ENCODE results near the gene USP32.

DNA sequence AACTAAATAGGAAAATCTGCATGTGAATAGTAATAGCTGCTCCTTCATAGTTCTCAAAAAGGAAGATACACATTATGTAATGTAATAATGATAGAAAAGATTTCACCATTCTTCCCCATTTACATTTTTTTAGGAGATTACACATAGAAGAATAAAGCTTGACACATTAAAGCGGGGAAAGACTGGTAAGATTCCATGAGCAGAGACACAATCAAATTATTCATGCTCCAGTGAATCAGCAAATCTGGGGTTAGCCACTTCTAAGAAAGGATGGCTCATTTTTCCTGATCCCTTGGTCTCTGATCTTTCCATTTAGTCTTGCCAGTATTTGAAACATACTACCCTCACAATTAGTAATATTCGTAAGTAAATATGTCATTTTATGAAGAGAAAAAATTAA is 160.2 kb downstream of the USP32 start:
- TF ChIP-seq, protein P1, sequence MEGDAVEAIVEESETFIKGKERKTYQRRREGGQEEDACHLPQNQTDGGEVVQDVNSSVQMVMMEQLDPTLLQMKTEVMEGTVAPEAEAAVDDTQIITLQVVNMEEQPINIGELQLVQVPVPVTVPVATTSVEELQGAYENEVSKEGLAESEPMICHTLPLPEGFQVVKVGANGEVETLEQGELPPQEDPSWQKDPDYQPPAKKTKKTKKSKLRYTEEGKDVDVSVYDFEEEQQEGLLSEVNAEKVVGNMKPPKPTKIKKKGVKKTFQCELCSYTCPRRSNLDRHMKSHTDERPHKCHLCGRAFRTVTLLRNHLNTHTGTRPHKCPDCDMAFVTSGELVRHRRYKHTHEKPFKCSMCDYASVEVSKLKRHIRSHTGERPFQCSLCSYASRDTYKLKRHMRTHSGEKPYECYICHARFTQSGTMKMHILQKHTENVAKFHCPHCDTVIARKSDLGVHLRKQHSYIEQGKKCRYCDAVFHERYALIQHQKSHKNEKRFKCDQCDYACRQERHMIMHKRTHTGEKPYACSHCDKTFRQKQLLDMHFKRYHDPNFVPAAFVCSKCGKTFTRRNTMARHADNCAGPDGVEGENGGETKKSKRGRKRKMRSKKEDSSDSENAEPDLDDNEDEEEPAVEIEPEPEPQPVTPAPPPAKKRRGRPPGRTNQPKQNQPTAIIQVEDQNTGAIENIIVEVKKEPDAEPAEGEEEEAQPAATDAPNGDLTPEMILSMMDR (IDR thresholded peaks at IDR 0.05) = no peak
- TF ChIP-seq CBFB (CRISPR knock-in tag; IDR thresholded peaks at IDR 0.05; ENCODE audit: low read depth) (no peak), SP1 (CRISPR knock-in tag; conservative IDR thresholded peaks at IDR 0.05) (no peak), TEAD4 (CRISPR knock-in tag; IDR thresholded peaks at IDR 0.05) (no peak), ZNF121 (CRISPR knock-in tag; IDR thresholded peaks at IDR 0.05) (no peak), HMGA2 (CRISPR knock-in tag; IDR thresholded peaks at IDR 0.05) (no peak), TP53 (CRISPR knock-in tag; IDR thresholded peaks at IDR 0.05) (no peak), NR3C1 (CRISPR knock-in tag; conservative IDR thresholded peaks at IDR 0.05; ENCODE audit: low read depth) (no peak)
- TF ChIP-seq, protein P2, sequence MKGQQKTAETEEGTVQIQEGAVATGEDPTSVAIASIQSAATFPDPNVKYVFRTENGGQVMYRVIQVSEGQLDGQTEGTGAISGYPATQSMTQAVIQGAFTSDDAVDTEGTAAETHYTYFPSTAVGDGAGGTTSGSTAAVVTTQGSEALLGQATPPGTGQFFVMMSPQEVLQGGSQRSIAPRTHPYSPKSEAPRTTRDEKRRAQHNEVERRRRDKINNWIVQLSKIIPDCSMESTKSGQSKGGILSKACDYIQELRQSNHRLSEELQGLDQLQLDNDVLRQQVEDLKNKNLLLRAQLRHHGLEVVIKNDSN (CRISPR knock-in tag; IDR thresholded peaks at IDR 0.05) = no peak
- TF ChIP-seq, protein P3, sequence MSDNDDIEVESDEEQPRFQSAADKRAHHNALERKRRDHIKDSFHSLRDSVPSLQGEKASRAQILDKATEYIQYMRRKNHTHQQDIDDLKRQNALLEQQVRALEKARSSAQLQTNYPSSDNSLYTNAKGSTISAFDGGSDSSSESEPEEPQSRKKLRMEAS (CRISPR knock-in tag; IDR thresholded peaks at IDR 0.05) = no peak

Measured in WTC11 (cell line).